ENCODE data around the gene AGAP3. TPM values are rescaled to one million over a fixed set of nuclear protein-coding genes. Genes with fewer than 3 reads are reported as not detected.

Gene AGAP3
- total RNA-seq, 2 experiments from 2014 or later = 20.6 to 22.0 TPM

- POLR2A ChIA-PET = no interaction called here
- CTCF ChIA-PET = no interaction called here
- no peak overlapping the region for H3K4me3 Mint-ChIP-seq
- intact Hi-C loops (cut with micrococcal nuclease) = no loop called here
- peaks cover 33% of the 10 kb centered on the region for H3K27me3 Mint-ChIP-seq
- DNase-seq = no peak
- no peak overlapping the region for H3K27ac Mint-ChIP-seq
- no peaks in the 10 kb centered on the region for H3K36me3 Mint-ChIP-seq (ENCODE audit: low read depth)
- H3K9me3 Mint-ChIP-seq = no peaks in the 10 kb centered on the region
- no peak for TF ChIP-seq CTCF (IDR thresholded peaks at IDR 0.05)
- ATAC-seq = no peak
- H3K4me1 Mint-ChIP-seq (ENCODE audit: low read depth) = no peaks in the 10 kb centered on the region
Measured at GRCh38 chr7:151175793-151176311, 89.6 kb downstream of the AGAP3 start.

DNA sequence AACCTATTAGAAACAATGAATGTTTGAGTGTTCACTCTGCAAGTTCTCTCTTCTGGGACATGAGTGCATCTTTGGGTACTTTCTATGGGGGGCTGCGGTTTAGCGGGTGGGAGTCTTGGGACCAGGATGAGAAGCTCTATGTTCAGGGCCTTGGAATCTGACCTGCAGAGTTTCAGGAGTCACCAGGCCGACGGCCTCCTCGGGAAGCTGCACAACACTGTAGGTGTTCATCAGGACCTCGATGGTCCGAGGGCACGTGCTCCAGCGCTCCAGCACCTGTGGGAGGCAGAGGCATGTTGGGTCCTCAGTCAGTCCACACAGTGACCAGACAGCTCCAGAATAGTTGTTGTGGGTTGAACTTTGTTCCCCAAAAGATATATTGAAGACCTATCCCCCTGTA, 90.1 kb downstream of the AGAP3 start:
- no peak for TF ChIP-seq CTCF (IDR thresholded peaks at IDR 0.05)
- Mint-ChIP-seq H3K27ac (no peak overlapping the region), H3K4me3 (no peak overlapping the region), H3K4me1 (ENCODE audit: low read depth) (no peaks in the 10 kb centered on the region), H3K9me3 (no peaks in the 10 kb centered on the region), H3K27me3 (peaks cover 29% of the 10 kb centered on the region), H3K36me3 (ENCODE audit: low read depth) (no peaks in the 10 kb centered on the region)
- intact Hi-C loops (cut with micrococcal nuclease) = no loop called here
- ATAC-seq = no peak
- ChIA-PET CTCF (interaction anchor here (1.1 kb wide), 1 partner anchor 53 kb away, joined by 3 read pairs; no protein-coding TSS in a partner anchor), POLR2A (interaction anchor here (1.7 kb wide), 1 partner anchor 11 kb away, joined by 3 read pairs; no protein-coding TSS in a partner anchor)
- no peak for DNase-seq

GRCh38 chr7:151177310-151177709, 91.0 kb downstream of the AGAP3 start:
- Mint-ChIP-seq H3K27ac (no peak overlapping the region), H3K4me1 (ENCODE audit: low read depth) (no peaks in the 10 kb centered on the region), H3K9me3 (no peaks in the 10 kb centered on the region), H3K4me3 (no peak overlapping the region), H3K27me3 (peaks cover 25% of the 10 kb centered on the region), H3K36me3 (ENCODE audit: low read depth) (no peaks in the 10 kb centered on the region)
- intact Hi-C loops (cut with micrococcal nuclease) = no loop called here
- CTCF ChIA-PET = interaction anchor here (1.1 kb wide), 2 partner anchors 54 to 109 kb away, joined by 3 to 4 read pairs; no protein-coding TSS in a partner anchor
- DNase-seq (no peak), ATAC-seq (no peak)
- no peak for TF ChIP-seq CTCF (IDR thresholded peaks at IDR 0.05)
- POLR2A ChIA-PET = interaction anchor here (1.7 kb wide), 1 partner anchor 12 kb away, joined by 3 read pairs; no protein-coding TSS in a partner anchor

DNA sequence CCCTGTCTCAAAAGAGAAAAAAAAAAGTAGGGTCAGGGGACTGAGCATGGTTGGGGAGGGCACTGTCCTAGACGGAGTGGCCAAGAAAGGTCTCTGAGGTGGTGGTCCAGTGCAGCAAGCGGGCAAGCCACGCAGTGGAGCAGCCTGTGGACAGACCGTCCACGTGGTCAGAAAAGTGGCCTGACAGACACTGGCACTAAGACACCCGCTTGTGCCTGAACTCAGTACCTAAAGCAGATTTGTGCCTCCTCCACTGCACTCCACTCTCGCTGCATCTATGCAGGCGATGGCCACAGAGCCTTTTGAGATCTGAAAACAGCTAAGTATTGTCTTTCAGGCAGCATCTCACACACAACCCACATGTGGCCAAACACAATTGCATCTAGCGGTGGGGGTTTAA, 92.0 kb downstream of the AGAP3 start:
- intact Hi-C loops (cut with micrococcal nuclease) = no loop called here
- Mint-ChIP-seq H3K9me3 (no peaks in the 10 kb centered on the region), H3K27me3 (peaks cover 17% of the 10 kb centered on the region), H3K4me3 (no peak overlapping the region), H3K36me3 (ENCODE audit: low read depth) (no peaks in the 10 kb centered on the region), H3K27ac (no peak overlapping the region), H3K4me1 (ENCODE audit: low read depth) (no peaks in the 10 kb centered on the region)
- ChIA-PET POLR2A (interaction anchor here (0.7 to 1.7 kb wide), 2 partner anchors 9 to 13 kb away, joined by 3 read pairs; partner anchors contain the start of gene ASB10), CTCF (interaction anchor here (0.7 to 1.5 kb wide), 2 partner anchors 10 to 54 kb away, joined by 4 to 5 read pairs; partner anchors contain the start of gene GBX1)
- no peak for TF ChIP-seq CTCF (IDR thresholded peaks at IDR 0.05)
- DNase-seq (no peak), ATAC-seq (no peak)

GRCh38 chr7:151178831-151179230, 92.6 kb downstream of the AGAP3 start:
- CTCF ChIA-PET = interaction anchor here (0.7 to 1.5 kb wide), 3 partner anchors 11 to 63 kb away, joined by 3 to 5 read pairs (median 4); partner anchors contain the start of gene GBX1
- no peak for DNase-seq
- no peak overlapping the region for H3K4me3 Mint-ChIP-seq
- no peaks in the 10 kb centered on the region for H3K36me3 Mint-ChIP-seq (ENCODE audit: low read depth)
- no peaks in the 10 kb centered on the region for H3K4me1 Mint-ChIP-seq (ENCODE audit: low read depth)
- no peaks in the 10 kb centered on the region for H3K9me3 Mint-ChIP-seq
- POLR2A ChIA-PET = interaction anchor here (0.7 kb wide), 1 partner anchor 9 kb away, joined by 3 read pairs; the partner anchor contains the start of gene ASB10
- no peak for TF ChIP-seq CTCF (IDR thresholded peaks at IDR 0.05)
- ATAC-seq = no peak
- peaks cover 12% of the 10 kb centered on the region for H3K27me3 Mint-ChIP-seq
- no peak overlapping the region for H3K27ac Mint-ChIP-seq
- intact Hi-C loops (cut with micrococcal nuclease) = no loop called here
